Esophagus mucosa (tissue), 1 donor: ENCODE results near the gene RAB36. TPM values are rescaled to one million over a fixed set of nuclear protein-coding genes. Genes with fewer than 3 reads are reported as not detected.

Experiments
- ATAC-seq: fragments of 200-7000 bp; cut with Tn5 transposase; one replicate; pipeline ENCODE4 v1.9.1; 2020
- total RNA-seq: library from RNA; stranded (reverse); gene quantifications from one replicate; pipeline ENCODE4 v1.2.4, GENCODE V29; 2023
- donor health status: DM: yes; HTN: yes; CAD: no.

The RAB36 gene
- total RNA-seq, 1 donor from 2014 or later = 4.1 TPM

GRCh38 chr22:23183061-23183698, 37.9 kb downstream of the RAB36 start:
- ATAC-seq = peak; percentile 7

GRCh38 chr22:23184100-23184763, 39.0 kb downstream of the RAB36 start:
- ATAC-seq = no peak

GRCh38 chr22:23184764-23185113, 39.5 kb downstream of the RAB36 start:
- no peak for ATAC-seq

GRCh38 chr22:23187211-23187610, 41.9 kb downstream of the RAB36 start:
- no peak for ATAC-seq

GRCh38 chr22:23187871-23188700, 42.8 kb downstream of the RAB36 start:
- no peak for ATAC-seq

- ATAC-seq = no peak
Measured at GRCh38 chr22:23190526-23190925, 45.2 kb downstream of the RAB36 start.

- ATAC-seq = peak; percentile 83
Measured at GRCh38 chr22:23192133-23192532, 46.9 kb downstream of the RAB36 start.

- peak; percentile 12 for ATAC-seq
Measured at GRCh38 chr22:23192558-23192957, 47.3 kb downstream of the RAB36 start.

GRCh38 chr22:23193196-23193827, 48.0 kb downstream of the RAB36 start:
- peak; percentile 36 for ATAC-seq

- ATAC-seq = peak; percentile 57
Measured at GRCh38 chr22:23193882-23194281, 48.6 kb downstream of the RAB36 start.

GRCh38 chr22:23196165-23196564, 50.9 kb downstream of the RAB36 start:
- no peak for ATAC-seq

GRCh38 chr22:23197836-23198235, 52.6 kb downstream of the RAB36 start:
- no peak for ATAC-seq

- no peak for ATAC-seq
Measured at GRCh38 chr22:23199159-23199558, 53.9 kb downstream of the RAB36 start.

GRCh38 chr22:23200898-23201297, 55.6 kb downstream of the RAB36 start:
- ATAC-seq = no peak

- ATAC-seq = no peak
Measured at GRCh38 chr22:23202812-23203451, 57.7 kb downstream of the RAB36 start.

- ATAC-seq = no peak
Measured at GRCh38 chr22:23203452-23204124, 58.3 kb downstream of the RAB36 start.

- ATAC-seq = no peak
Measured at GRCh38 chr22:23204125-23204488, 58.8 kb downstream of the RAB36 start.

- ATAC-seq = peak; percentile 36
Measured at GRCh38 chr22:23204541-23205157, 59.4 kb downstream of the RAB36 start.

- peak; percentile 85 for ATAC-seq
Measured at GRCh38 chr22:23205339-23206049, 60.2 kb downstream of the RAB36 start.

GRCh38 chr22:23206915-23207314, 61.6 kb downstream of the RAB36 start:
- ATAC-seq = no peak
